PC-9 (cell line): ENCODE results near the gene RNASE1.
"Not testable (repeated sequence)": the region's sequence is repeated elsewhere in the genome, so short reads cannot be mapped to it uniquely, and the experiment has no call there.

Experiments used
- CTCF ChIP-seq: fragments of 200-600 bp; sonication (generic); conservative IDR thresholded peaks from 2 replicates; pipeline ENCODE4 v1.6.1; 2017; ENCODE audit warnings: mixed run types, antibody characterized with exemption, mild to moderate bottlenecking, moderate library complexity
- EZH2 ChIP-seq: fragments of 200-600 bp; sonication (generic); IDR thresholded peaks from 2 replicates; pipeline ENCODE4 v1.8.0; 2017; ENCODE audit warnings: antibody characterized with exemption, low read depth

- TF ChIP-seq CTCF, EZH2: not testable (repeated sequence)
Observed at GRCh38 chr14:20815946-20816345, 13.3 kb upstream of the RNASE1 start.
